Gastrocnemius medialis (tissue), 4 donors: Measurements from ENCODE around the gene LAIR2. TPM values are rescaled to one million over a fixed set of nuclear protein-coding genes. Genes with fewer than 3 reads are reported as not detected.

ENCODE experiments used
- ATAC-seq, 2 donors: fragments of 150-250 bp; one replicate each; pipeline ENCODE4 v1.9.1; 2016
- DNase-seq, 2 donors: peaks; one replicate each; pipeline ENCODE4 v3.0.0-alpha.2; 2019
- H3K27ac ChIP-seq, 4 donors: fragments of 200-600 bp; sonication (generic); 1 replicate in 1 of 4; 2 replicates in 3 of 4; pipeline ENCODE4 v1.5.1; 2016 to 2018; ENCODE audit warnings: mild to moderate bottlenecking in 2 of 4, moderate library complexity in 1 of 4
- H3K27me3 ChIP-seq, 3 donors: fragments of 200-600 bp; sonication (generic) in 2 of 3; 1 replicate in 1 of 3; 2 replicates in 2 of 3; pipeline versions ENCODE4 v1.5.1 to v1.6.0; 2016 to 2019; ENCODE audit warnings: mild to moderate bottlenecking in 1 of 3, moderate library complexity in 1 of 3
- H3K36me3 ChIP-seq, 2 donors: fragments of 200-600 bp; sonication (generic) in 1 of 2; one replicate each; pipeline ENCODE4 v1.5.1; 2017 to 2018
- H3K4me1 ChIP-seq, 2 donors: fragments of 200-600 bp; sonication (generic) in 1 of 2; one replicate each; pipeline ENCODE4 v1.5.1; 2016 to 2017; ENCODE audit warnings: mild to moderate bottlenecking in 2 of 2
- H3K4me3 ChIP-seq, 4 donors: fragments of 200-600 bp; sonication (generic) in 3 of 4; 1 replicate in 1 of 4; 2 replicates in 3 of 4; pipeline ENCODE4 v1.5.1; 2016 to 2019; ENCODE audit warnings: mild to moderate bottlenecking in 2 of 4
- H3K9me3 ChIP-seq, 3 donors: fragments of 200-600 bp; sonication (generic) in 2 of 3; 1 replicate in 1 of 3; 2 replicates in 2 of 3; pipeline ENCODE4 v1.5.1; 2016 to 2019
- CTCF ChIP-seq, 5 experiments: fragments of 450-650 bp in 3 of 5; fragments of 200-600 bp in 2 of 5; sonication (generic) in 2 of 5; IDR thresholded peaks in 4 of 5; conservative IDR thresholded peaks in 1 of 5; 1 replicate in 4 of 5; 2 replicates in 1 of 5; pipeline ENCODE4 v1.5.1; 2016 to 2019; ENCODE audit warnings: antibody characterized with exemption in 5 of 5, mild to moderate bottlenecking in 3 of 5, moderate library complexity in 3 of 5
- POLR2A ChIP-seq, 2 donors: fragments of 450-650 bp; IDR thresholded peaks; one replicate each; pipeline ENCODE4 v1.6.1; 2017; ENCODE audit warnings: antibody characterized with exemption in 2 of 2, mild to moderate bottlenecking in 2 of 2, moderate library complexity in 2 of 2
- in situ Hi-C, 4 donors: fragments of 200-750 bp; cut with MboI; loops; one replicate each; pipeline versions ENCODE4 v1.15.0 to v1.8.0; 2017; ENCODE audit warnings: low sequenced_read_pairs in 4 of 4
- intact Hi-C: fragments of 100-400 bp; cut with DNase I; formaldehyde crosslinking; loops from one replicate; pipeline ENCODE4 v1.15.1; 2023; ENCODE audit warnings: low total_unique reads
- total RNA-seq, 4 donors: library from RNA; depleted of rRNA; stranded (reverse); fragments of >200 nt; gene quantifications; one replicate each; pipeline versions ENCODE4 v1.1.0 to v1.2.3, GENCODE V29; 2016

LAIR2 gene
- total RNA-seq, 4 donors from 2014 or later, result not detected

- intact Hi-C loops, result loop anchor here (10.0 kb wide), 3 partner anchors 295 to 795 kb away; partner anchors contain the start of gene PPP6R1
- Histone ChIP-seq H3K27ac (no peak overlapping the region), H3K27me3 (no peaks in the 10 kb centered on the region), H3K9me3 (no peaks in the 10 kb centered on the region), H3K4me3 (no peak overlapping the region), H3K36me3 (peaks cover 9 to 76% of the 10 kb centered on the region in 2 donors), H3K4me1 (peaks cover 7 to 24% of the 10 kb centered on the region in 2 donors)
- DNase-seq, result no peak
- in situ Hi-C loops, result loop anchor here in 1 of 4 donors (10.0 kb wide), 1 partner anchor 255 kb away; the partner anchor contains the start of gene RPS9
- no peak for TF ChIP-seq CTCF (IDR thresholded peaks at IDR 0.05 in 4 of 5, conservative IDR thresholded peaks at IDR 0.05 in 1 of 5)
- TF ChIP-seq POLR2A (IDR thresholded peaks at IDR 0.05), result no peak
- ATAC-seq, result no peak
Observed at GRCh38 chr19:54459282-54460229, 43.1 kb upstream of the LAIR2 start.

GRCh38 chr19:54460230-54461005 lies 42.2 kb upstream of the LAIR2 start:
- H3K4me3 ChIP-seq, result no peak overlapping the region
- no peaks in the 10 kb centered on the region for H3K27me3 ChIP-seq
- peaks cover 4 to 67% of the 10 kb centered on the region in 2 donors for H3K36me3 ChIP-seq
- no peak for TF ChIP-seq CTCF (IDR thresholded peaks at IDR 0.05 in 4 of 5, conservative IDR thresholded peaks at IDR 0.05 in 1 of 5)
- no peak for TF ChIP-seq POLR2A (IDR thresholded peaks at IDR 0.05)
- DNase-seq, result no peak
- no peak overlapping the region for H3K27ac ChIP-seq
- in situ Hi-C loops, result no loop called here
- no peaks in the 10 kb centered on the region for H3K9me3 ChIP-seq
- intact Hi-C loops, result loop anchor here (10.0 kb wide), 3 partner anchors 296 to 794 kb away; partner anchors contain the start of gene PPP6R1
- ATAC-seq, result no peak
- H3K4me1 ChIP-seq, result peaks cover 7 to 24% of the 10 kb centered on the region in 2 donors

- TF ChIP-seq POLR2A (IDR thresholded peaks at IDR 0.05) (no peak), CTCF (IDR thresholded peaks at IDR 0.05 in 4 of 5, conservative IDR thresholded peaks at IDR 0.05 in 1 of 5) (no peak)
- peaks cover 4 to 59% of the 10 kb centered on the region in 2 donors for H3K36me3 ChIP-seq
- intact Hi-C loops (loop anchor here (10.0 kb wide), 3 partner anchors 296 to 794 kb away; partner anchors contain the start of gene PPP6R1), in situ Hi-C loops (no loop called here)
- H3K27ac ChIP-seq, result peak overlapping the region in 1 of 4 donors; percentile 13
- H3K4me3 ChIP-seq, result no peak overlapping the region
- no peaks in the 10 kb centered on the region for H3K27me3 ChIP-seq
- H3K9me3 ChIP-seq, result no peaks in the 10 kb centered on the region
- peaks cover 7 to 24% of the 10 kb centered on the region in 2 donors for H3K4me1 ChIP-seq
- ATAC-seq (no peak), DNase-seq (no peak)
Observed at GRCh38 chr19:54461210-54461609, 41.4 kb upstream of the LAIR2 start.

GRCh38 chr19:54461613-54462012 lies 41.0 kb upstream of the LAIR2 start:
- Histone ChIP-seq H3K36me3 (peaks cover 4 to 55% of the 10 kb centered on the region in 2 donors), H3K27me3 (no peaks in the 10 kb centered on the region), H3K4me3 (no peak overlapping the region), H3K4me1 (peaks cover 7 to 24% of the 10 kb centered on the region in 2 donors), H3K27ac (peak overlapping the region in 2 of 4 donors; percentile 78 to 80), H3K9me3 (no peaks in the 10 kb centered on the region)
- intact Hi-C loops (loop anchor here (10.0 kb wide), 3 partner anchors 297 to 793 kb away; partner anchors contain the start of gene PPP6R1), in situ Hi-C loops (no loop called here)
- ATAC-seq (no peak), DNase-seq (no peak)
- TF ChIP-seq POLR2A (IDR thresholded peaks at IDR 0.05) (no peak), CTCF (IDR thresholded peaks at IDR 0.05 in 4 of 5, conservative IDR thresholded peaks at IDR 0.05 in 1 of 5) (no peak)
